OCI-LY3 (cell line): ENCODE measurements around the gene FETUB.

Experiments
- EZH2phosphoT487 ChIP-seq: fragments of 200-600 bp; shearing (Covaris generic); IDR thresholded peaks from 2 replicates; pipeline ENCODE4 v1.6.1; 2018; ENCODE audit warnings: antibody characterized with exemption, mixed run types, low read depth
- TF ChIP-seq, protein P1 (sequence below): fragments of 200-600, 300-600 bp; sonication (generic); IDR thresholded peaks from 2 replicates; pipeline ENCODE4 v1.5.1; 2014; ENCODE audit warnings: antibody characterized with exemption, low read length, low read depth

DNA sequence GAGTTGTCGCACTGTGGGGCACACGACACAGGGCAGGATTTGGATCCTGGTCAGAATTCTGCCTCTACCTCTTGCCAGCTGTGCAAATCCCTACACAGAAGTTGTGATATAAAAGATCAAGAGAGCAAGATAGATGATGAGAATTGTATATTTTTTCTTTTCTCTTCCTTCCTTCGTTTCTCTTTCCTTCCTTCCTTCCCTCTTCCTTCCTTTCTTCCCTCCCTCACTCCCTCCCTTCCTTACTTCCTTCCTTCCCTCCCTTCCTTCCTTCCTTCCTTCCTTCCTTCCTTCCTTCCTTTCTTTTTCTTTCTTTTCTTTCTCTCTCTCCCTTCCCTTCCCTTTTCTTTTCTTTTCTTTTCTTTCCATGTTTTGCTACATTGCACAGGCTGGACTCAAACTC is 39.3 kb upstream of the FETUB start:
- TF ChIP-seq, protein P1, sequence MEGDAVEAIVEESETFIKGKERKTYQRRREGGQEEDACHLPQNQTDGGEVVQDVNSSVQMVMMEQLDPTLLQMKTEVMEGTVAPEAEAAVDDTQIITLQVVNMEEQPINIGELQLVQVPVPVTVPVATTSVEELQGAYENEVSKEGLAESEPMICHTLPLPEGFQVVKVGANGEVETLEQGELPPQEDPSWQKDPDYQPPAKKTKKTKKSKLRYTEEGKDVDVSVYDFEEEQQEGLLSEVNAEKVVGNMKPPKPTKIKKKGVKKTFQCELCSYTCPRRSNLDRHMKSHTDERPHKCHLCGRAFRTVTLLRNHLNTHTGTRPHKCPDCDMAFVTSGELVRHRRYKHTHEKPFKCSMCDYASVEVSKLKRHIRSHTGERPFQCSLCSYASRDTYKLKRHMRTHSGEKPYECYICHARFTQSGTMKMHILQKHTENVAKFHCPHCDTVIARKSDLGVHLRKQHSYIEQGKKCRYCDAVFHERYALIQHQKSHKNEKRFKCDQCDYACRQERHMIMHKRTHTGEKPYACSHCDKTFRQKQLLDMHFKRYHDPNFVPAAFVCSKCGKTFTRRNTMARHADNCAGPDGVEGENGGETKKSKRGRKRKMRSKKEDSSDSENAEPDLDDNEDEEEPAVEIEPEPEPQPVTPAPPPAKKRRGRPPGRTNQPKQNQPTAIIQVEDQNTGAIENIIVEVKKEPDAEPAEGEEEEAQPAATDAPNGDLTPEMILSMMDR = no peak
- no peak for TF ChIP-seq EZH2phosphoT487
